Measurements from ENCODE around the gene DDI2.

DDI2 gene

GRCh38 chr1:15609631-15610030 lies 7.6 kb upstream of the DDI2 start:
- no peak overlapping the region for H3K4me3 ChIP-seq (ENCODE audit: low read depth, low read length)
- TF ChIP-seq CTCF (conservative IDR thresholded peaks at IDR 0.05; ENCODE audit: low read depth, low read length) = no peak
- DNase-seq (ENCODE audit: low read depth) = no peak

GRCh38 chr1:15610167-15610566 lies 7.1 kb upstream of the DDI2 start:
- TF ChIP-seq CTCF (conservative IDR thresholded peaks at IDR 0.05; ENCODE audit: low read depth, low read length) = no peak
- DNase-seq (ENCODE audit: low read depth) = no peak
- H3K4me3 ChIP-seq (ENCODE audit: low read depth, low read length) = no peak overlapping the region

- H3K4me3 ChIP-seq (ENCODE audit: low read depth, low read length) = peak overlapping the region; percentile 43
- TF ChIP-seq CTCF (conservative IDR thresholded peaks at IDR 0.05; ENCODE audit: low read depth, low read length) = no peak
- peak; percentile 51 for DNase-seq (ENCODE audit: low read depth)
Observed at GRCh38 chr1:15616373-15617172, 685 bp upstream of the DDI2 start.

GRCh38 chr1:15618077-15618654 lies 908 bp downstream of the DDI2 start:
- no peak for TF ChIP-seq CTCF (conservative IDR thresholded peaks at IDR 0.05; ENCODE audit: low read depth, low read length)
- DNase-seq (ENCODE audit: low read depth) = peak; percentile 24

GRCh38 chr1:15618655-15619525 lies 1.6 kb downstream of the DDI2 start:
- DNase-seq (ENCODE audit: low read depth) = peak; percentile 92
- H3K4me3 ChIP-seq (ENCODE audit: low read depth, low read length) = peak overlapping the region; percentile 93
- TF ChIP-seq CTCF (conservative IDR thresholded peaks at IDR 0.05; ENCODE audit: low read depth, low read length) = no peak

More at GRCh38 chr1:15618077-15618654, 908 bp downstream of the DDI2 start:
- peak overlapping the region; percentile 93 for H3K4me3 ChIP-seq (ENCODE audit: low read depth, low read length)

GRCh38 chr1:15620155-15620545 lies 2.9 kb downstream of the DDI2 start:
- TF ChIP-seq CTCF (conservative IDR thresholded peaks at IDR 0.05; ENCODE audit: low read depth, low read length) = no peak
- no peak overlapping the region for H3K4me3 ChIP-seq (ENCODE audit: low read depth, low read length)
- peak; percentile 74 for DNase-seq (ENCODE audit: low read depth)

Data from choroid plexus epithelial cell (primary cell).